HUES64 (cell line): ENCODE measurements around the gene CDCA7.

ENCODE experiments used
- H3K27ac ChIP-seq: 2 replicates; pipeline ENCODE4 v1.7.0; 2013; ENCODE audit warnings: low read depth, low read length, inconsistent platforms
- H3K27me3 ChIP-seq: 2 replicates; pipeline ENCODE4 v1.6.1; 2013; ENCODE audit warnings: mild to moderate bottlenecking, low read length; ENCODE audit not compliant: insufficient read depth
- H3K36me3 ChIP-seq: 2 replicates; pipeline ENCODE4 v1.6.1; 2013; ENCODE audit warnings: mild to moderate bottlenecking, low read length; ENCODE audit not compliant: insufficient read depth
- H3K4me1 ChIP-seq: 2 replicates; pipeline ENCODE4 v1.6.1; 2013; ENCODE audit warnings: mild to moderate bottlenecking, low read length, moderate library complexity; ENCODE audit not compliant: insufficient read depth
- H3K4me3 ChIP-seq: 2 replicates; pipeline ENCODE4 v1.5.1; 2013; ENCODE audit warnings: mild to moderate bottlenecking, low read length, moderate library complexity
- H3K9ac ChIP-seq: 2 replicates; pipeline ENCODE4 v1.6.1; 2013; ENCODE audit warnings: mild to moderate bottlenecking, low read depth, low read length
- H3K9me3 ChIP-seq: 2 replicates; pipeline ENCODE4 v1.6.1; 2013; ENCODE audit warnings: low read depth, low read length; ENCODE audit not compliant: insufficient read depth
- WGBS: fragments of 150-250, 120-280 bp; methylation state at CpG from one replicate; pipeline ENCODE4 v1.1.7; 2013; ENCODE audit warnings: missing lambda C conversion rate; 5-methylcytosine and 5-hydroxymethylcytosine counted together

CDCA7 gene

DNA sequence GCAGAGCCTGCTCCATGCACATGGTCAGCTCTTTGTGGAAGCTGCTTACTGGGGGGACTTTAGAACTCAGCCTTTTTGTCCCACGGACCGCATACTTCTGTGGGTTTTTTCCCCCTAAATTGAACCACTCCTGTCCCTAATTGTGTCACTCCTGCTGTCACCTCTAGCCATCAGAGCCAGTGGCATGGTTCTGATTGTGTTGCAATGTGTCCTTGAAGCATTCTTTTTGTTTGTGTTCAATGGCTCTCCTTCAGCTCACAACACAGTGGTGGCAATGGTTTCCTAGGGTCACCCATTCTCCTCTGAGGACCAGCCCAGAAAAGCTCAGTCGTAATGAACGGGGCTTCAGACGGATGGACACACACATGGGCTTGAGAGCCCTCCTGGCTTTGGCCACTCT is 35.4 kb downstream of the CDCA7 start:
- Histone ChIP-seq H3K27ac (no peak overlapping the region), H3K4me1 (peaks cover 30% of the 10 kb centered on the region), H3K27me3 (no peaks in the 10 kb centered on the region), H3K9me3 (no peaks in the 10 kb centered on the region), H3K4me3 (no peak overlapping the region), H3K9ac (no peak overlapping the region), H3K36me3 (no peaks in the 10 kb centered on the region)
- WGBS, result 95% methylated on average over 5 of the region's 5 CpGs

DNA sequence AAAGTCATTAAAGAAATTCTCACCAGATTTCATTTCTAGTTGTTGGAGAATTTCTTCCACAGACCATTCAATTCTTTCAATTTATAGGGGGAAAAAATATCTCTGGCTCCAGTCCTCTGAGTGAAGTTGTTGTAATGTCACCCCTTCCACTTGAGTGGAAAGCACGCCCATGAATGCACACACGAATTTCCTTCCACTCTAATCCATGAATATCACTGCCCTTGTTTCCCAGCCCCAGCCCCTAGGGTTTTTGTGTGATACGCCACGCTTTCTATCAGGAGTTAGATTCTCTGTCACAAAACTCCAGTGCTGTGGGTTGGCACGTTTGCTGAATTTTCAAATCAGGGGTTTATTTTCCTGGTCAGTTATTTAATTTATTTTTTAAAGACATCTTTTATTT is 38.1 kb downstream of the CDCA7 start:
- no peak overlapping the region for H3K9ac ChIP-seq
- H3K36me3 ChIP-seq, result no peaks in the 10 kb centered on the region
- H3K4me3 ChIP-seq, result no peak overlapping the region

DNA sequence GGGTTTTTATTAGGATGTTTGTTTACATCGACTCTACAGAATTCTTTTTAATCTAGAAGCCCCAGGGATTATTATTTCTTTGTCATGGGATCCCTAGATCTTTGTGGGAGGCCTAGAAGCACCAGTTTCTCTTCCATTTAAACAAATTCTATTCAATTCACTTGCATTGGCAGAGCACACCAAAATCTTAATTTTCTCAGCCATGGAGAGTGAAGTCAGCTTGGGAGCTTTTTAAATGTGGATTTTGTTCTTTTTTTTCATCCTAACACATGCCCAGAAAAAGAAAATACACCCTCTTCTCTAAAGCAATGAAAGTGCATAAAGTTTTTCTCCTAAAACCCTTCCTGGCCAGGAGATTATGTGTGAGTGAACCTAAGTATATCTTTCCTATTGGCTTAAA is 38.5 kb downstream of the CDCA7 start:
- H3K9me3 ChIP-seq, result no peaks in the 10 kb centered on the region
- peaks cover 30% of the 10 kb centered on the region for H3K4me1 ChIP-seq
- H3K4me3 ChIP-seq, result no peak overlapping the region
- H3K27ac ChIP-seq, result no peak overlapping the region
- WGBS, result no CpG with 5 or more reads among the region's 1 CpG
- H3K27me3 ChIP-seq, result no peaks in the 10 kb centered on the region
- 0 out of 2 replicates have a peak overlapping the region, but pooled peaks have one; percentile 6 for H3K9ac ChIP-seq
- no peaks in the 10 kb centered on the region for H3K36me3 ChIP-seq

More for the DNA sequence above, 38.1 kb downstream of the CDCA7 start:
- H3K9me3 ChIP-seq, result no peaks in the 10 kb centered on the region
- no peak overlapping the region for H3K27ac ChIP-seq
- H3K4me1 ChIP-seq, result peaks cover 30% of the 10 kb centered on the region
- no peaks in the 10 kb centered on the region for H3K27me3 ChIP-seq
- WGBS, result 73% methylated on average over 4 of the region's 5 CpGs

DNA sequence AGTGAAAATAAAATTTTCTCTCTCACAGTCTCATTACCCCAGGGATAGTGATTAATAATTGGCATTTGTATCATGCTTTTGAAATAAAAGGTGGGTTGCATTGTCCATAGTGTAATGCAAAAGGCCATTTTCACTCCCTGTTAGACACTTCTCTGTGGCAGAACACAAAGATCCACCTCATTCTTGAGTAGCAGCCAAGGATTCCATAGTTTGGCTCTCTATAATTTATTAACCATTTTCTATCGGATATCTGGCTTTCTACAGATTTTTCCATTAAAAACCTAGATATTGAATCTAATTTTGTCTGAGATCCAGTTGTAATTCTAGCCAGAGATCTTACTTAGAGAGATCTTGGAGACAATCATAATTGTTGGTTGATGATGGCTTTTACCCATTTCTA is 39.0 kb downstream of the CDCA7 start:
- no peaks in the 10 kb centered on the region for H3K9me3 ChIP-seq
- H3K36me3 ChIP-seq, result no peaks in the 10 kb centered on the region
- H3K4me3 ChIP-seq, result no peak overlapping the region
- H3K27me3 ChIP-seq, result no peaks in the 10 kb centered on the region
- 89% methylated on average over 1 of the region's 1 CpG for WGBS
- H3K4me1 ChIP-seq, result peaks cover 30% of the 10 kb centered on the region
- 0 out of 2 replicates have a peak overlapping the region, but pooled peaks have one; percentile 6 for H3K9ac ChIP-seq
- H3K27ac ChIP-seq, result no peak overlapping the region

DNA sequence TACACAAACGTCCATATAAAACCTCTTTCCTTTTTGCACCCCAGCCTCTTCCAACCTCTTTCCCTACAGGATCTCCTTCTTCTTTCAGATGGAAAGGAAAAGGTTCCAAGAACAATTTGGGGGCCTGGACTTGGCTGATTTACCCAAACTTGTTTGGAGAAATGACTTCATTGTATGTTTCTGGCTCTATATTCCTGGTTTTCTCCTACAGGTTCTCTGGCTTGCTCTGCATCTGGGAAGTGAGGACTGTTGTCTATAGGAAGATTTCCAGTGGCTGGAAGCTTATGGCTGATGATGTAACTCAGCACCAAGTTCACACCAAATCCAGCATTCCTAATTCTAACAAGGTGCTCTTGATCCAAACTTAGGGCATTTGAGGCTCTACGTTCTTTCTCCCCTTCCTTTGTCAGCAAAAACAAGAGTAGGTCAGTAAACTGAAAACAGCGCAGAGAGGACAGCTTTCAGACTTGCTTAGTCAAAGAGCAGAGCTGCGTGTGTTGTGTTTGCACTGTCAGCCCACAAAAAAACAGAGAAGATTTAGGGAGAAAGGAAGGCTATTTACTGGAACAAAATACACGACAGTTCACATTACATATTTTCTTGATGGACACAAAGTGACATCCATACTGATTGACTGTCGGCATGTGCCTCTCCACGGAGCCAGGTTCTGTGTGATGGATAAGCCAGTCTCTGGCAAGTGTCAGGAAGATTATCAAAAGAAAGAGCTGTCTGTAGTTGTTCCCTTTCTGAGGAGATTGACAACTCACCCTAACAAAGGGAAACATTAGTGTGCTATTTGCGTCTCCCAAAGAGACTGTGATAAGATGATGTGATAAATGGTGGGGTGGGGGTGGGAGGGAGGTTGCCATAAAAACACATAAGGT is 39.7 kb downstream of the CDCA7 start:
- Histone ChIP-seq H3K27me3 (no peaks in the 10 kb centered on the region), H3K27ac (no peak overlapping the region), H3K9me3 (no peaks in the 10 kb centered on the region), H3K4me1 (peaks cover 30% of the 10 kb centered on the region), H3K36me3 (no peaks in the 10 kb centered on the region), H3K9ac (no peak overlapping the region), H3K4me3 (no peak overlapping the region)
- WGBS, result 50% methylated on average over 8 of the region's 8 CpGs

DNA sequence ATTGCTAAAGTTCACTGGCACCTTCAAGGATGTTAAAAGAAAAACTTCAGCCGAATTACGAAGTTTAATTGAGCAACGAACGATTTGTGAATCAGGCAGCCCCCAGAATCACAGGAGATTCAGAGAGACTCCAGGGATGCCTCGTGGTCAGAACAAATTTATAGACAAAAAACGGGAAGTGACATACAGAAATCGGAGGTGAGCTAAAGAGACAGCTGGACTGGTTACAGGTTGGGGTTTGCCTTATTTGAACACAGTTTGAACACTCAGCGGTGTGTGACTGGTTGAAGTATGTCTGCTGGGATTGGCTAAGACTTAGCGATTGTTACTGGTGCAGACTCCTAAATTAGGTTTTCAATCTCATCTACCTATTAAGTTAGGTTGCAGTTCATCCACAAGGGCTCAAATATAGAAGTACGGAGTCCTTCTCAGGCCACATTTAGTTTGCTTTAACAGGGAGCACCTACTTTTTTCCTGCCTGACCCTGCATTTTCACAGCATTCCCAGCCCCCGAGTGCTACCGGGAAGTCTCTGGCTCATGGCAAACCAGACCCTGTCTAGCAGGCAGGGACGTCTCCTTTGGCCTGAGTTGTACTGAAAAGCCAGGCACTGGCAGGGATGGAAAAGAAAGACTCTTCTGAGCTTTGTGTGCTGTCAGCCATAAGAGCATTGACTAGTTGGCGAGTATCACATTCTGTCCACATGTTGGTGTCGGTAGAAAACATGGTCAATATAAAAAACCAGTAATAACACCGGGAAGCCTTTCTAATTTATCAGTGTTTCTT is 41.1 kb downstream of the CDCA7 start:
- no peak overlapping the region for H3K27ac ChIP-seq
- H3K36me3 ChIP-seq, result no peaks in the 10 kb centered on the region
- H3K27me3 ChIP-seq, result no peaks in the 10 kb centered on the region
- H3K9ac ChIP-seq, result no peak overlapping the region
- H3K4me3 ChIP-seq, result no peak overlapping the region
- no peaks in the 10 kb centered on the region for H3K9me3 ChIP-seq
- 92% methylated on average over 16 of the region's 16 CpGs for WGBS
- peaks cover 39% of the 10 kb centered on the region for H3K4me1 ChIP-seq

DNA sequence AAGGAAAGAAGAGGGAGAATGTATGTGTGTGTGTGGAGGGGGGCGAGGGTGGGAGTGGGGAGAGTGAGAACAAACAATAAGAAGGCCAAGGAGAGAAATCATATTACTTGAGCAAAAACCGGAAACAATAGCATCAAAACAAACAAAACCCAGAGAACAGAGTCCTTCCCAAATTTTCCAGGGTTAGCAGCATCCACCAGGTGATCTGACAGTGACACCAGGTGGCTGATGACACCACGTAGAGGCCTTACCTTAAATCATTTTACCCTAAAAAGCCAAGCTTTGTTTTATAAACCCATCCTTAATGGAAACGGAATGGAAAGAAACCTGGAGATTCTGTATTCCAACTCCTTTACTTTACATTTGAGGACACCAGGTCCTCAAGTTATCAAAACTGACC is 42.9 kb downstream of the CDCA7 start:
- H3K4me3 ChIP-seq, result no peak overlapping the region
- H3K9me3 ChIP-seq, result no peaks in the 10 kb centered on the region
- H3K27ac ChIP-seq, result no peak overlapping the region
- no peaks in the 10 kb centered on the region for H3K36me3 ChIP-seq
- WGBS, result 73% methylated on average over 4 of the region's 4 CpGs
- H3K9ac ChIP-seq, result no peak overlapping the region
- H3K27me3 ChIP-seq, result peaks cover under 1% of the 10 kb centered on the region; the same call in 1 of the 2 replicates
- H3K4me1 ChIP-seq, result peaks cover 47% of the 10 kb centered on the region

DNA sequence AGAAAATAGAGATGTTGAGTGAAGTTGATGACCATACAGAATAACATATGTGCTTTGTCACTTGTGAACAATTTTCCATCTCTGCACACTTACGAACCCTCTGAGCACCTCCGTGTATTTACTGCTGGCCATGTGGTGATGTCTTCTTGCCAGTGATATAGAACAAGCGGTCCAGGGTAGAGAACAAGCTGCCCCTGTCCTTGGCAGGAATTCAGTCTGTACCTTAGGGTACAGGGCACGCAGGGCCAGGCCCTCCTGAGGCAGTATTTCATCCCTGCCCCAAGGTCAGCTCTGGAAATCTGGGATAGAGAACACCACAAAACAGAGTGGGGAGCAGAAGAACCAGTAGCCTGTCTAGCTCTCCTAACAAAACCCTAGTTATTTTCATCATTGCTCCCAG is 44.6 kb downstream of the CDCA7 start:
- Histone ChIP-seq H3K27me3 (peaks cover 10% of the 10 kb centered on the region), H3K4me3 (no peak overlapping the region), H3K9ac (no peak overlapping the region), H3K4me1 (peaks cover 32% of the 10 kb centered on the region), H3K9me3 (no peaks in the 10 kb centered on the region), H3K36me3 (no peaks in the 10 kb centered on the region), H3K27ac (no peak overlapping the region)
- WGBS, result 95% methylated on average over 4 of the region's 4 CpGs

DNA sequence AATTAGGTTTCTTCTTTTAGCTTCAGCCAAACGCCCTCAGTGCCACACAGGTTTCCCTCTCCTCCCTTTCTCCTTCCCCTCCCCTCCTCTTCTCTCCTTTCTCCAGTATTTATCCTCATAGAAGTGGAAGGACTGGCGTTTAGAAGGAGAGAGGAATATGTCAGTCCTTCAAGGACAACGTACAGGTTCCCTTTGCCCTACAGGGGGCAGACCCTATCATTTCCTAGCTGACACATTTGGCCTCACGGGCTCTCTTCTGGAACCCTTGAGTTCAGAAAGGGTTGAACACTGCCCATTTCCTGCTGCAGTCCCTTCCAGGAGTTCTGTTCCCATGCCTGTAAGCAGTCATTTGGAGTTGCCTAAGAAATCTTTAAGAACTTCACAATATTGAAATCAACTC is 46.1 kb downstream of the CDCA7 start:
- Histone ChIP-seq H3K9me3 (no peaks in the 10 kb centered on the region), H3K36me3 (no peaks in the 10 kb centered on the region), H3K4me1 (peaks cover 21% of the 10 kb centered on the region), H3K27ac (no peak overlapping the region), H3K27me3 (peaks cover 10% of the 10 kb centered on the region), H3K4me3 (no peak overlapping the region), H3K9ac (no peak overlapping the region)
- 26% methylated on average over 4 of the region's 4 CpGs for WGBS

DNA sequence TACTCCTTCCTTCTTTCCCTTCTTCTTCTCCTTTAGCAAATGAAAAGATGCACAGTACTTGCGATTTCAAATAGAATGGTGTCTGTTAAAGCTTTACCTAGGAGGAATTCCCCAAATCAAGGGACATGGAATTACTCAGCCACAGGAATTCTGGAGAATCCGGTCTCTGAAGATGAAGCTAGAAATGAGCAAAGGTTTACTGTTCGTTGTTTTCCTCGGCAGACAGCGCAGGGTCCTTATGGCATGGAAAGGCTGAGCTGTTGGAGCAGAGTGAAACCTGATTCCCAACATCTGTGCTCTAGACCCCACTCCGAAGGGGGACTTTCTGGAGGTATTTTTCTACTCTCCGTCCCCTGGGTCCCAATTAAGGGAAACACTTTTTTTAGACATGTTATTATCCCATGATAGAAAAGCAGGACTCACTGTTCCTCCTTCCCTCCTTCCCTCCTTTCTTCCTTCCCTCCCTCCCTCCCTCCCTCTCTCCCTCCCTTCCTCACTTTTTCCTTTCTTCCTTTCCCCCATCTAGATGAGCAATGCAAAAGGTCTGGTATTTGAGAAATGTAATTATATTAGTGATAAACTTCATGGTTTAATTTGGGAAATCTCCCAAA is 47.1 kb downstream of the CDCA7 start:
- Histone ChIP-seq H3K36me3 (no peaks in the 10 kb centered on the region), H3K27ac (no peak overlapping the region), H3K9ac (0 out of 2 replicates have a peak overlapping the region, but pooled peaks have one; percentile 26), H3K4me3 (peak overlapping the region; percentile 46), H3K4me1 (peaks cover 21% of the 10 kb centered on the region), H3K9me3 (no peaks in the 10 kb centered on the region), H3K27me3 (peaks cover 10% of the 10 kb centered on the region)
- 10% methylated on average over 7 of the region's 7 CpGs for WGBS
